ENCODE results near the gene MGAT3. TPM values are rescaled to one million over a fixed set of nuclear protein-coding genes. Genes with fewer than 3 reads are reported as not detected.

The MGAT3 gene
- total RNA-seq, 1 experiment from 2014 or later = 5.0 TPM

DNA sequence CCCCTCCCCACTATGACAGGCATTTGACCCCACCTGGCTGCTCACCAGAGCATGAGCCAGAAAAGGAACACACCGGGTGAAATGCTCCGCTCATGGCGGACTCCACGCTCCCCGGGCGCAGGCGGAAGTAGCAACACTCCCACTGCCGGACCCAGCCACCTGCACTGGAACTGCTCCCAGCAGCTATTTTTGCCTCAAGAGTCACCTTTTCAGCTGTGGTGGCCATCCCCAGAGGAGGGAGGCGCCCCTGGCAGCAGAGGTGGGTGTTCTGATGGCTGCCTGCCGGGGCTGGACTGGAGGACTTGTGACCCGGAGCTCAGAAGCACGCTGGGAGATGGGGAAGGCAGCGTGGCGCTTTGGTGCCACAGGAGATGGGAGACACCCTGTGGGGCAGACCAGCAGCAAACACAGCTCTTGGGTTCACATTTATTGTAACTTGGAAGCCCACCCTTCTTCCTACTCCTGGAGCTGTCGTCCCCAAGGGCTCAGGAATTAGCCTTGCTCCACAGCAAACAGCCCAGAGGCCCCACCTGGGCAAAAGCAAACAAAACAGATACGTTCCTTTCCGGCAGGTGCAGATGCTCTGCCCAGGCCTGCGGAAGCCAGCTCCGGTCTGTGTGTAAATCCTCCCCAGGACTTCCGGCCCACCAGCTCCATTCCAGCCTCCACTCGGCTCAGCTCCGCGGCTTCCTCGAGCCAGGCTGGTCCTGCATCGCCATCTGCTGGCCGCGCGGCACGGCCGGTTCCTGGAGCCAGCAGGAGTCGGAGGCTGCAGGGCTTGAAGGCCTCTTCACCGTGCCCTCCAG is 72.1 kb downstream of the MGAT3 start:
- Histone ChIP-seq H3K4ac (ENCODE audit: low read depth, low read length) (no peak overlapping the region), H2BK20ac (ENCODE audit: low read depth, low read length, poor library complexity, severe bottlenecking) (no peak overlapping the region), H3K79me2 (ENCODE audit: insufficient read depth, low read length) (peaks cover 2% of the 10 kb centered on the region; the same call in 1 of the 2 replicates), H3K23ac (ENCODE audit: insufficient read length, low read depth, low read length) (no peak overlapping the region), H2BK12ac (ENCODE audit: insufficient read length, low read depth, low read length) (no peak overlapping the region), H3K79me1 (ENCODE audit: insufficient read depth, low read depth, low read length, poor library complexity, severe bottlenecking) (no peaks in the 10 kb centered on the region), H4K5ac (ENCODE audit: insufficient read length, low read depth, low read length) (no peak overlapping the region), H2BK5ac (ENCODE audit: insufficient read length, low read length) (no peak overlapping the region), H4K20me1 (ENCODE audit: control insufficient read depth, insufficient read depth, insufficient read length) (no peaks in the 10 kb centered on the region), H2AFZ (ENCODE audit: low read length) (no peak overlapping the region), H3K23me2 (ENCODE audit: insufficient read length, low read depth, low read length, poor library complexity, severe bottlenecking) (peaks cover 6% of the 10 kb centered on the region), H3K14ac (ENCODE audit: insufficient read depth, low read length) (no peak overlapping the region), H2BK120ac (ENCODE audit: low read depth, low read length, poor library complexity, severe bottlenecking) (no peak overlapping the region), H3K9me3 (ENCODE audit: control insufficient read depth, low read depth, low read length) (no peaks in the 10 kb centered on the region), H3K4me2 (ENCODE audit: insufficient read depth, insufficient read length, low read length) (no peak overlapping the region), H3K18ac (ENCODE audit: insufficient read length, low read depth, low read length) (no peak overlapping the region), H3K27me3 (ENCODE audit: insufficient read depth, low read length) (no peaks in the 10 kb centered on the region), H3K4me1 (ENCODE audit: insufficient read depth, low read length) (peaks cover 3% of the 10 kb centered on the region; the same call in 1 of the 2 replicates), H2BK15ac (ENCODE audit: low read depth, low read length) (no peak overlapping the region), H3K27ac (ENCODE audit: insufficient read length, low read depth, low read length) (no peak overlapping the region), H3K56ac (ENCODE audit: insufficient read length, low read depth, low read length) (no peak overlapping the region), H4K91ac (ENCODE audit: insufficient read length, low read depth, low read length) (no peak overlapping the region), H3K9ac (ENCODE audit: extremely low read depth, insufficient read length, low read length) (no peak overlapping the region), H4K8ac (replicated peaks; ENCODE audit: insufficient read length, low read depth, low read length) (no peak overlapping the region), H2AK5ac (ENCODE audit: insufficient read length, low read length) (no peak overlapping the region), H3T11ph (ENCODE audit: low read length) (no peak overlapping the region)
- Mint-ChIP-seq H3K27me3 (ENCODE audit: low read depth) (no peaks in the 10 kb centered on the region), H3K27ac (no peak overlapping the region; a peak in 1 of 7 replicates), H3K9me3 (no peaks in the 10 kb centered on the region; a peak in 1 of 5 replicates), H3K4me1 (peaks cover 36 to 47% of the 10 kb centered on the region in 2 experiments), H3K4me3 (peak overlapping the region in 1 of 2 experiments; percentile 61; a peak in 2 of 5 replicates), H3K36me3 (ENCODE audit: insufficient read depth in 1 of 3, low read depth in 3 of 3) (peaks cover 8 to 54% (median 44%) of the 10 kb centered on the region in 3 experiments)
- TF ChIP-seq CTCF (conservative IDR thresholded peaks at IDR 0.05) = peak; percentile 98
- WGBS (ENCODE audit: extremely low coverage, insufficient read length, low lambda C conversion rate) = no CpG with 5 or more reads among the region's 32 CpGs
- DNase-seq = peak; percentile 95

Measured in H9 (cell line).